Measurements from ENCODE around the gene DCAF12. TPM values are rescaled to one million over a fixed set of nuclear protein-coding genes. Genes with fewer than 3 reads are reported as not detected.

Gene DCAF12
- total RNA-seq, 1 experiment from 2014 or later = 27.0 TPM

DNA sequence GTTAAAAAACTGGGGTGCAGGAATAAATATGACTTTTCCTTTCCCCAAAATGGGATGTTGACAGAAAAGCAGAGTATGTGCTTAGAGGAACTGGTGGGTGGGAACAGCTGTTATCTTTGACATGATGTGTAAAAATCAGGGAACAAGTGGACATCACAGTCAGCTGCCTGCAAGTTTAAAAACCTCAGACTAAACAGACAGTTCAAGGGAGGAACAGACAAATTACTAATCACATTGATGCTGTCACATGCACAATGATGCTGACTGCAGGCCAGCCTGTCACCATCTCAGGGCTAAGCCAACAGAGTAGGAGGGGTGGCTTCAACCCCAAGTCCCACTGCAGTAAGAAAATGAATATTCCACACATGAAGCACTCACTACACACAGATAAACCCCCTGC, 39.6 kb downstream of the DCAF12 start:
- DNase-seq (ENCODE audit: low spot score) = no peak
- no peak for ATAC-seq
- Mint-ChIP-seq H3K27me3 (ENCODE audit: low read depth) (no peaks in the 10 kb centered on the region), H3K4me1 (no peaks in the 10 kb centered on the region), H3K4me3 (no peak overlapping the region), H3K27ac (no peak overlapping the region), H3K36me3 (peaks cover 38% of the 10 kb centered on the region), H3K9me3 (no peaks in the 10 kb centered on the region)
- ChIA-PET CTCF (interaction anchor here (0.6 kb wide), 1 partner anchor 47 kb away, joined by 3 read pairs; no protein-coding TSS in a partner anchor), POLR2A (no interaction called here)
- no peak for TF ChIP-seq SOX15 (CRISPR knock-in tag; IDR thresholded peaks at IDR 0.05)
- no peak for TF ChIP-seq NFE2L1 (CRISPR knock-in tag; IDR thresholded peaks at IDR 0.05)
- TF ChIP-seq CREB1 (CRISPR knock-in tag; IDR thresholded peaks at IDR 0.05) = no peak
- TF ChIP-seq, protein P1, sequence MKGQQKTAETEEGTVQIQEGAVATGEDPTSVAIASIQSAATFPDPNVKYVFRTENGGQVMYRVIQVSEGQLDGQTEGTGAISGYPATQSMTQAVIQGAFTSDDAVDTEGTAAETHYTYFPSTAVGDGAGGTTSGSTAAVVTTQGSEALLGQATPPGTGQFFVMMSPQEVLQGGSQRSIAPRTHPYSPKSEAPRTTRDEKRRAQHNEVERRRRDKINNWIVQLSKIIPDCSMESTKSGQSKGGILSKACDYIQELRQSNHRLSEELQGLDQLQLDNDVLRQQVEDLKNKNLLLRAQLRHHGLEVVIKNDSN (CRISPR knock-in tag; IDR thresholded peaks at IDR 0.05) = no peak
- TF ChIP-seq, protein P2, sequence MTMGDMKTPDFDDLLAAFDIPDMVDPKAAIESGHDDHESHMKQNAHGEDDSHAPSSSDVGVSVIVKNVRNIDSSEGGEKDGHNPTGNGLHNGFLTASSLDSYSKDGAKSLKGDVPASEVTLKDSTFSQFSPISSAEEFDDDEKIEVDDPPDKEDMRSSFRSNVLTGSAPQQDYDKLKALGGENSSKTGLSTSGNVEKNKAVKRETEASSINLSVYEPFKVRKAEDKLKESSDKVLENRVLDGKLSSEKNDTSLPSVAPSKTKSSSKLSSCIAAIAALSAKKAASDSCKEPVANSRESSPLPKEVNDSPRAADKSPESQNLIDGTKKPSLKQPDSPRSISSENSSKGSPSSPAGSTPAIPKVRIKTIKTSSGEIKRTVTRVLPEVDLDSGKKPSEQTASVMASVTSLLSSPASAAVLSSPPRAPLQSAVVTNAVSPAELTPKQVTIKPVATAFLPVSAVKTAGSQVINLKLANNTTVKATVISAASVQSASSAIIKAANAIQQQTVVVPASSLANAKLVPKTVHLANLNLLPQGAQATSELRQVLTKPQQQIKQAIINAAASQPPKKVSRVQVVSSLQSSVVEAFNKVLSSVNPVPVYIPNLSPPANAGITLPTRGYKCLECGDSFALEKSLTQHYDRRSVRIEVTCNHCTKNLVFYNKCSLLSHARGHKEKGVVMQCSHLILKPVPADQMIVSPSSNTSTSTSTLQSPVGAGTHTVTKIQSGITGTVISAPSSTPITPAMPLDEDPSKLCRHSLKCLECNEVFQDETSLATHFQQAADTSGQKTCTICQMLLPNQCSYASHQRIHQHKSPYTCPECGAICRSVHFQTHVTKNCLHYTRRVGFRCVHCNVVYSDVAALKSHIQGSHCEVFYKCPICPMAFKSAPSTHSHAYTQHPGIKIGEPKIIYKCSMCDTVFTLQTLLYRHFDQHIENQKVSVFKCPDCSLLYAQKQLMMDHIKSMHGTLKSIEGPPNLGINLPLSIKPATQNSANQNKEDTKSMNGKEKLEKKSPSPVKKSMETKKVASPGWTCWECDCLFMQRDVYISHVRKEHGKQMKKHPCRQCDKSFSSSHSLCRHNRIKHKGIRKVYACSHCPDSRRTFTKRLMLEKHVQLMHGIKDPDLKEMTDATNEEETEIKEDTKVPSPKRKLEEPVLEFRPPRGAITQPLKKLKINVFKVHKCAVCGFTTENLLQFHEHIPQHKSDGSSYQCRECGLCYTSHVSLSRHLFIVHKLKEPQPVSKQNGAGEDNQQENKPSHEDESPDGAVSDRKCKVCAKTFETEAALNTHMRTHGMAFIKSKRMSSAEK (CRISPR knock-in tag; IDR thresholded peaks at IDR 0.05; ENCODE audit: borderline replicate concordance) = no peak
- no peak for TF ChIP-seq TP53 (CRISPR knock-in tag; IDR thresholded peaks at IDR 0.05)
- TF ChIP-seq NR3C1 (CRISPR knock-in tag; conservative IDR thresholded peaks at IDR 0.05; ENCODE audit: low read depth) = no peak
- no peak for TF ChIP-seq ZBTB21 (CRISPR knock-in tag; IDR thresholded peaks at IDR 0.05; ENCODE audit: borderline replicate concordance)
- TF ChIP-seq KAT7 (CRISPR knock-in tag; IDR thresholded peaks at IDR 0.05; ENCODE audit: borderline replicate concordance) = no peak
- TF ChIP-seq PRRX2 (CRISPR knock-in tag; IDR thresholded peaks at IDR 0.05) = no peak
- no peak for TF ChIP-seq CBFB (CRISPR knock-in tag; IDR thresholded peaks at IDR 0.05; ENCODE audit: low read depth)
- no peak for TF ChIP-seq RORB (CRISPR knock-in tag; IDR thresholded peaks at IDR 0.05)
- no peak for TF ChIP-seq ZNF219 (CRISPR knock-in tag; IDR thresholded peaks at IDR 0.05; ENCODE audit: borderline replicate concordance)
- TF ChIP-seq, protein P3, sequence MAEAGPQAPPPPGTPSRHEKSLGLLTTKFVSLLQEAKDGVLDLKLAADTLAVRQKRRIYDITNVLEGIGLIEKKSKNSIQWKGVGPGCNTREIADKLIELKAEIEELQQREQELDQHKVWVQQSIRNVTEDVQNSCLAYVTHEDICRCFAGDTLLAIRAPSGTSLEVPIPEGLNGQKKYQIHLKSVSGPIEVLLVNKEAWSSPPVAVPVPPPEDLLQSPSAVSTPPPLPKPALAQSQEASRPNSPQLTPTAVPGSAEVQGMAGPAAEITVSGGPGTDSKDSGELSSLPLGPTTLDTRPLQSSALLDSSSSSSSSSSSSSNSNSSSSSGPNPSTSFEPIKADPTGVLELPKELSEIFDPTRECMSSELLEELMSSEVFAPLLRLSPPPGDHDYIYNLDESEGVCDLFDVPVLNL (CRISPR knock-in tag; IDR thresholded peaks at IDR 0.05; ENCODE audit: borderline replicate concordance, low read depth) = no peak

DNA sequence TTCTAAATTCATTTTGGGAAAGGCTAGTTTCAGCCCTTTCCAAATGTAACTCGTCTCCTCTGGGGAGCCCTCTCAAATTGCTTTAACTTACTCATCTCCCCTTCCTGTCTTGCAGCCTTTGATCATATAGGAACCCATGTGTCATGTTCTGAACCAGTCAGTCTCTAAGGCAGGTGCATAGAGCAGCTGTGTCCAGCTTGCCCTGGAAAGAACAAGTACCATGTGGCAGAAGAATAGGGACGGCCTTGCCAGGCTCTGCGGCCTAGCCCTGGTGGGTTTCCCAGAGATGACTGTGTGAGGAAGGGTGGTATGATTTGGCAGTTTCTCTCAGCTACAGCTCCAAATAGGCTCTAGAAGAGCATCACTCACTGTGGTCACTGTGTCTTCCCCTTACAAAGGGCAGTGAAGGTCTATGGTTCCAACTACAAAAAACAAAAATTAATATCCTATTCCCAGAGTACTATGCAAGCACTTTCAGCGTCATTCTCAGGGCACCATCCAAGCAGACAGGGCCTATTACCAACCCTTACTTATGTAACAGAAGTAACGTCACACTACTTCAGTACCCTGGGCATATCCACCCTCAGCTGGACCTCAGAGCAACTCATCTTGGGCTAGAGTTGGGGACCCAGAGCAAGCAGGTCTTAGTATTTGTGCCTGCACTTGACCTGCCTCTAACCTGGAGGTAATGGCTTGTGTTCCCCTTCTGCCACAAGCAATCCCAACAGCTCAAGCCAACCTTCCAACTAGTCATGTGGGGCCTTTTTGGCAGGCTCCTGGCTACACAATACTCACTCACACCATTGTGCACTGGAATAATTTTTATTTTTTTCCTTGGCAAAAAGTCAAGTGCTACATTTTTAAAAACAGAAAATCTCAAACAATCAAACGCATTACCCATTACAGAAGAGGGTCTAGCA, 40.7 kb downstream of the DCAF12 start:
- ATAC-seq (no peak), DNase-seq (ENCODE audit: low spot score) (no peak)
- Mint-ChIP-seq H3K36me3 (peaks cover 34% of the 10 kb centered on the region), H3K27ac (peak overlapping the region; percentile 54; the same call in 1 of the 2 replicates), H3K4me1 (no peaks in the 10 kb centered on the region), H3K4me3 (no peak overlapping the region), H3K27me3 (ENCODE audit: low read depth) (no peaks in the 10 kb centered on the region), H3K9me3 (no peaks in the 10 kb centered on the region)
- POLR2A ChIA-PET = no interaction called here
- CTCF ChIA-PET = interaction anchor here (1.4 to 1.5 kb wide), 3 partner anchors 12 to 170 kb away, joined by 3 to 4 read pairs (median 4); no protein-coding TSS in a partner anchor
- TF ChIP-seq, protein P4, sequence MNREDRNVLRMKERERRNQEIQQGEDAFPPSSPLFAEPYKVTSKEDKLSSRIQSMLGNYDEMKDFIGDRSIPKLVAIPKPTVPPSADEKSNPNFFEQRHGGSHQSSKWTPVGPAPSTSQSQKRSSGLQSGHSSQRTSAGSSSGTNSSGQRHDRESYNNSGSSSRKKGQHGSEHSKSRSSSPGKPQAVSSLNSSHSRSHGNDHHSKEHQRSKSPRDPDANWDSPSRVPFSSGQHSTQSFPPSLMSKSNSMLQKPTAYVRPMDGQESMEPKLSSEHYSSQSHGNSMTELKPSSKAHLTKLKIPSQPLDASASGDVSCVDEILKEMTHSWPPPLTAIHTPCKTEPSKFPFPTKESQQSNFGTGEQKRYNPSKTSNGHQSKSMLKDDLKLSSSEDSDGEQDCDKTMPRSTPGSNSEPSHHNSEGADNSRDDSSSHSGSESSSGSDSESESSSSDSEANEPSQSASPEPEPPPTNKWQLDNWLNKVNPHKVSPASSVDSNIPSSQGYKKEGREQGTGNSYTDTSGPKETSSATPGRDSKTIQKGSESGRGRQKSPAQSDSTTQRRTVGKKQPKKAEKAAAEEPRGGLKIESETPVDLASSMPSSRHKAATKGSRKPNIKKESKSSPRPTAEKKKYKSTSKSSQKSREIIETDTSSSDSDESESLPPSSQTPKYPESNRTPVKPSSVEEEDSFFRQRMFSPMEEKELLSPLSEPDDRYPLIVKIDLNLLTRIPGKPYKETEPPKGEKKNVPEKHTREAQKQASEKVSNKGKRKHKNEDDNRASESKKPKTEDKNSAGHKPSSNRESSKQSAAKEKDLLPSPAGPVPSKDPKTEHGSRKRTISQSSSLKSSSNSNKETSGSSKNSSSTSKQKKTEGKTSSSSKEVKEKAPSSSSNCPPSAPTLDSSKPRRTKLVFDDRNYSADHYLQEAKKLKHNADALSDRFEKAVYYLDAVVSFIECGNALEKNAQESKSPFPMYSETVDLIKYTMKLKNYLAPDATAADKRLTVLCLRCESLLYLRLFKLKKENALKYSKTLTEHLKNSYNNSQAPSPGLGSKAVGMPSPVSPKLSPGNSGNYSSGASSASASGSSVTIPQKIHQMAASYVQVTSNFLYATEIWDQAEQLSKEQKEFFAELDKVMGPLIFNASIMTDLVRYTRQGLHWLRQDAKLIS (CRISPR knock-in tag; IDR thresholded peaks at IDR 0.05; ENCODE audit: borderline replicate concordance) = no peak
- TF ChIP-seq HMGA2 (CRISPR knock-in tag; IDR thresholded peaks at IDR 0.05) (no peak), FOXK1 (CRISPR knock-in tag; IDR thresholded peaks at IDR 0.05) (no peak), TCF7 (CRISPR knock-in tag; IDR thresholded peaks at IDR 0.05; ENCODE audit: low read depth) (no peak)
- TF ChIP-seq, protein P5, sequence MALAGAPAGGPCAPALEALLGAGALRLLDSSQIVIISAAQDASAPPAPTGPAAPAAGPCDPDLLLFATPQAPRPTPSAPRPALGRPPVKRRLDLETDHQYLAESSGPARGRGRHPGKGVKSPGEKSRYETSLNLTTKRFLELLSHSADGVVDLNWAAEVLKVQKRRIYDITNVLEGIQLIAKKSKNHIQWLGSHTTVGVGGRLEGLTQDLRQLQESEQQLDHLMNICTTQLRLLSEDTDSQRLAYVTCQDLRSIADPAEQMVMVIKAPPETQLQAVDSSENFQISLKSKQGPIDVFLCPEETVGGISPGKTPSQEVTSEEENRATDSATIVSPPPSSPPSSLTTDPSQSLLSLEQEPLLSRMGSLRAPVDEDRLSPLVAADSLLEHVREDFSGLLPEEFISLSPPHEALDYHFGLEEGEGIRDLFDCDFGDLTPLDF (CRISPR knock-in tag; IDR thresholded peaks at IDR 0.05) = no peak
- TF ChIP-seq, protein P1 (CRISPR knock-in tag; IDR thresholded peaks at IDR 0.05) = no peak

All from WTC11 (cell line).